ENCODE data around the gene DDOST. TPM values are rescaled to one million over a fixed set of nuclear protein-coding genes. Genes with fewer than 3 reads are reported as not detected.

DDOST gene
- total RNA-seq, 3 donors from 2014 or later = 103 to 263 (median 159) TPM

- no peak for TF ChIP-seq CTCF (IDR thresholded peaks at IDR 0.05)
- no peak for ATAC-seq
- H3K4me3 ChIP-seq = no peak overlapping the region
- peaks cover 7% of the 10 kb centered on the region for H3K4me1 ChIP-seq (ENCODE audit: low read depth)
- intact Hi-C loops (cut with DNase I, micrococcal nuclease) = no loop called here
- no peak for DNase-seq
- no peaks in the 10 kb centered on the region for H3K9me3 ChIP-seq
- no peaks in the 10 kb centered on the region for H3K36me3 ChIP-seq (ENCODE audit: low read depth)
Measured at GRCh38 chr1:20618550-20618949, 42.6 kb downstream of the DDOST start.

- peaks cover 14% of the 10 kb centered on the region for H3K4me1 ChIP-seq (ENCODE audit: low read depth)
- no peak overlapping the region for H3K4me3 ChIP-seq
- intact Hi-C loops (cut with DNase I, micrococcal nuclease) = no loop called here
- no peaks in the 10 kb centered on the region for H3K9me3 ChIP-seq
- no peak for ATAC-seq
- H3K36me3 ChIP-seq (ENCODE audit: low read depth) = no peaks in the 10 kb centered on the region
- TF ChIP-seq CTCF (IDR thresholded peaks at IDR 0.05) = no peak
- DNase-seq = no peak
Measured at GRCh38 chr1:20616847-20617487, 44.2 kb downstream of the DDOST start.

GRCh38 chr1:20615946-20616846, 45.0 kb downstream of the DDOST start:
- TF ChIP-seq CTCF (IDR thresholded peaks at IDR 0.05) = no peak
- H3K36me3 ChIP-seq (ENCODE audit: low read depth) = no peaks in the 10 kb centered on the region
- DNase-seq (no peak), ATAC-seq (no peak)
- H3K4me3 ChIP-seq = no peak overlapping the region
- H3K9me3 ChIP-seq = no peaks in the 10 kb centered on the region
- intact Hi-C loops (cut with DNase I, micrococcal nuclease) = no loop called here
- peaks cover 17% of the 10 kb centered on the region for H3K4me1 ChIP-seq (ENCODE audit: low read depth)

GRCh38 chr1:20614131-20614579, 47.0 kb downstream of the DDOST start:
- Histone ChIP-seq H3K4me3 (no peak overlapping the region), H3K4me1 (ENCODE audit: low read depth) (peaks cover 17% of the 10 kb centered on the region), H3K9me3 (no peaks in the 10 kb centered on the region), H3K36me3 (ENCODE audit: low read depth) (no peaks in the 10 kb centered on the region)
- ATAC-seq = no peak
- intact Hi-C loops (cut with DNase I, micrococcal nuclease) = no loop called here
- TF ChIP-seq CTCF (IDR thresholded peaks at IDR 0.05) = no peak
- DNase-seq = peak in 1 of 3 donors; percentile 18

GRCh38 chr1:20612221-20612746, 48.9 kb downstream of the DDOST start:
- intact Hi-C loops (cut with DNase I, micrococcal nuclease) = no loop called here
- peaks cover 17% of the 10 kb centered on the region for H3K4me1 ChIP-seq (ENCODE audit: low read depth)
- peak; percentile 65 for ATAC-seq
- H3K4me3 ChIP-seq = no peak overlapping the region
- no peaks in the 10 kb centered on the region for H3K9me3 ChIP-seq
- DNase-seq = peak; percentile 81 to 84 (median 82)
- no peak for TF ChIP-seq CTCF (IDR thresholded peaks at IDR 0.05)
- no peaks in the 10 kb centered on the region for H3K36me3 ChIP-seq (ENCODE audit: low read depth)
